K562 (cell line): ENCODE measurements around the gene RND1. TPM values are rescaled to one million over a fixed set of nuclear protein-coding genes. Genes with fewer than 3 reads are reported as not detected.

Source experiments
- CSDE1 ChIP-seq, 2 experiments: fragments of 450-650 bp; IDR thresholded peaks; 2 replicates each; pipeline ENCODE4 v1.6.1; 2016; ENCODE audit warnings: mild to moderate bottlenecking in 1 of 2
- CTCFL ChIP-seq: IDR thresholded peaks from 2 replicates; pipeline ENCODE4 v1.6.1; 2011; ENCODE audit warnings: borderline replicate concordance, low read depth, mild to moderate bottlenecking, moderate library complexity, low read length; ENCODE audit not compliant: insufficient read depth, poor library complexity, severe bottlenecking
- EGR1 ChIP-seq: fragments of 450-650 bp; conservative IDR thresholded peaks from 2 replicates; pipeline ENCODE4 v1.6.1; 2017; ENCODE audit warnings: mild to moderate bottlenecking
- FOS ChIP-seq: IDR thresholded peaks from 3 replicates; pipeline ENCODE4 v1.6.1; 2011; ENCODE audit not compliant: insufficient read length; ENCODE audit errors: extremely low read depth
- FOXA3 ChIP-seq, 2 experiments: fragments of 450-650 bp in 1 of 2; sonication (generic) in 1 of 2; formaldehyde crosslinking; IDR thresholded peaks in 1 of 2; conservative IDR thresholded peaks in 1 of 2; 2 replicates each; pipeline versions ENCODE4 v1.4.0 to v1.8.0; 2020 to 2022; ENCODE audit warnings: mild to moderate bottlenecking in 2 of 2, missing genetic modification reagents in 1 of 2
- FOXK2 ChIP-seq, 2 experiments: fragments of 450-650 bp; IDR thresholded peaks in 1 of 2; conservative IDR thresholded peaks in 1 of 2; 2 replicates each; pipeline ENCODE4 v1.6.1; 2016; ENCODE audit warnings: low read depth in 2 of 2, mild to moderate bottlenecking in 1 of 2
- GABPB2 ChIP-seq: fragments of 250-450 bp; sonication (Bioruptor Pico); conservative IDR thresholded peaks from 2 replicates; pipeline ENCODE4 v1.5.1; 2021; ENCODE audit warnings: mild to moderate bottlenecking
- OTX1 ChIP-seq: fragments of 450-650 bp; formaldehyde crosslinking; IDR thresholded peaks from 2 replicates; pipeline ENCODE4 v1.4.0; 2022; ENCODE audit warnings: mild to moderate bottlenecking
- RERE ChIP-seq: sonication (generic); formaldehyde crosslinking; IDR thresholded peaks from 2 replicates; pipeline ENCODE4 v1.8.0; 2023; ENCODE audit warnings: missing genetic modification reagents, mild to moderate bottlenecking, borderline replicate concordance
- RNF2 ChIP-seq: sonication (generic); IDR thresholded peaks from 2 replicates; pipeline ENCODE4 v1.6.1; 2016
- SAP30 ChIP-seq: fragments of 200-600 bp; sonication (generic); IDR thresholded peaks from 2 replicates; pipeline ENCODE4 v1.6.1; 2012; ENCODE audit warnings: borderline replicate concordance, low read depth, mild to moderate bottlenecking, moderate library complexity, low read length, control low read depth, inconsistent platforms; ENCODE audit not compliant: insufficient read depth, poor library complexity, severe bottlenecking
- SRSF7 ChIP-seq: fragments of 200-400 bp; formaldehyde crosslinking; optimal IDR thresholded peaks from 2 replicates; pipeline ENCODE3; 2017; ENCODE audit warnings: mild to moderate bottlenecking, low read depth, low read length
- TRIM25 ChIP-seq: fragments of 450-650 bp; IDR thresholded peaks from 2 replicates; pipeline ENCODE4 v1.7.0; 2016; ENCODE audit warnings: borderline replicate concordance
- VEZF1 ChIP-seq: fragments of 200-800 bp; sonication (Bioruptor generic); IDR thresholded peaks from 2 replicates; pipeline ENCODE4 v1.6.1; 2017; ENCODE audit warnings: missing genetic modification characterization, missing compliant biosample characterization
- ZNF583 ChIP-seq: fragments of 250-450 bp; sonication (Bioruptor Pico); IDR thresholded peaks from 2 replicates; pipeline ENCODE4 v1.4.0; 2020
- polyA plus RNA-seq, 8 experiments: library from polyadenylated mRNA; depleted of rRNA in 4 of 8; stranded (reverse) in 5 of 8; unstranded in 3 of 8; fragments of >200 nt; fragmentation: Nextera tagmentation in 2 of 8; fragmentation: Illumina TruSeq in 1 of 8; extraction: Ambion mirVana in 2 of 8; extraction: Trizol in 1 of 8; gene quantifications; 2 replicates each; pipeline versions ENCODE4 v1.2.1 to v1.2.3, GENCODE V29; 2011 to 2014; ENCODE audit warnings: inconsistent platforms in 1 of 8, missing spikeins in 1 of 8
- total RNA-seq, 7 experiments: library from RNA; depleted of rRNA in 6 of 7; stranded (reverse); fragments of >200 nt in 6 of 7; fragmentation: Illumina TruSeq in 2 of 7; extraction: Trizol in 2 of 7; gene quantifications; 2 replicates each; pipeline versions ENCODE4 v1.2.1 to v1.2.3, GENCODE V29; 2011 to 2021; ENCODE audit warnings: low replicate concordance in 1 of 7

RND1 gene
- total and polyA plus RNA-seq, 9 of the 15 experiments (the other 6 are each of a cell fraction or from before 2014, with no cell fraction given): 0.18 to 0.78 (median 0.58) TPM; not detected in 2

- TF ChIP-seq RERE (CRISPR knock-in tag): no peak
- TF ChIP-seq FOXK2 (conservative IDR thresholded peaks at IDR 0.05 in 1 of 2, IDR thresholded peaks at IDR 0.05 in 1 of 2; ENCODE audit: low read depth in 2 of 2): no peak
- TF ChIP-seq FOS: no peak
- TF ChIP-seq ZNF583 (CRISPR knock-in tag): no peak
- no peak for TF ChIP-seq OTX1 (CRISPR knock-in tag)
- TF ChIP-seq CTCFL: no peak
- peak; percentile 71 for TF ChIP-seq VEZF1 (CRISPR knock-in tag)
- TF ChIP-seq CSDE1 (IDR thresholded peaks at IDR 0.05): no peak
- TF ChIP-seq SAP30: no peak
- TF ChIP-seq RNF2: no peak
- TF ChIP-seq GABPB2 (CRISPR knock-in tag): no peak
- peak; percentile 97 for TF ChIP-seq EGR1
- TF ChIP-seq FOXA3 (CRISPR knock-in tag; conservative IDR thresholded peaks at IDR 0.05 in 1 of 2, IDR thresholded peaks at IDR 0.05 in 1 of 2): no peak
- TF ChIP-seq SRSF7: no peak
- TF ChIP-seq TRIM25: no peak
Observed at GRCh38 chr12:48817873-48818830, 47.5 kb downstream of the RND1 start, which contains the start of gene CACNB3 (continued).
